GM23338 (cell line): ENCODE data around the gene FYN. TPM values are rescaled to one million over a fixed set of nuclear protein-coding genes. Genes with fewer than 3 reads are reported as not detected.

ENCODE experiments used
- ATAC-seq: fragments of 200-7000 bp; cut with Tn5 transposase; 3 replicates; pipeline ENCODE4 v1.9.1; 2020
- DNase-seq: peaks from one replicate; pipeline ENCODE4 v3.0.0-alpha.2; 2015; ENCODE audit warnings: low spot score
- H2AFZ ChIP-seq: fragments of 200-600 bp; sonication (generic); 2 replicates; pipeline ENCODE4 v1.8.0; 2016; ENCODE audit warnings: antibody characterized with exemption, mild to moderate bottlenecking, moderate library complexity
- H3F3A ChIP-seq: fragments of 200-600 bp; sonication (generic); replicated peaks from 2 replicates; pipeline ENCODE4 v1.8.0; 2017; ENCODE audit warnings: antibody characterized with exemption, mixed run types, low read depth
- H3K27ac ChIP-seq: fragments of 200-600 bp; sonication (generic); 2 replicates; pipeline ENCODE4 v1.6.1; 2016; ENCODE audit warnings: low read depth
- H3K27me3 ChIP-seq: fragments of 200-600 bp; sonication (generic); 2 replicates; pipeline ENCODE4 v1.8.0; 2016; ENCODE audit warnings: mild to moderate bottlenecking, mixed run types, moderate library complexity; ENCODE audit not compliant: insufficient read depth
- H3K36me3 ChIP-seq: fragments of 200-600 bp; sonication (generic); 2 replicates; pipeline ENCODE4 v1.8.0; 2016; ENCODE audit warnings: mild to moderate bottlenecking; ENCODE audit not compliant: insufficient read depth
- H3K4me1 ChIP-seq: fragments of 200-600 bp; sonication (generic); 2 replicates; pipeline ENCODE4 v1.8.0; 2016; ENCODE audit warnings: mild to moderate bottlenecking, moderate library complexity; ENCODE audit not compliant: insufficient read depth
- H3K4me2 ChIP-seq: fragments of 200-600 bp; sonication (generic); 2 replicates; pipeline ENCODE4 v1.7.1; 2017; ENCODE audit warnings: mixed run types
- H3K4me3 ChIP-seq: fragments of 200-600 bp; sonication (generic); 2 replicates; pipeline ENCODE4 v1.6.1; 2016; ENCODE audit warnings: mixed run types
- H3K79me2 ChIP-seq: fragments of 200-600 bp; sonication (generic); replicated peaks from 2 replicates; pipeline ENCODE4 v1.8.0; 2017; ENCODE audit warnings: mild to moderate bottlenecking; ENCODE audit not compliant: insufficient read depth
- H3K9me2 ChIP-seq: fragments of 200-600 bp; sonication (generic); 2 replicates; pipeline ENCODE4 v1.8.0; 2017; ENCODE audit not compliant: insufficient read depth
- H4K20me1 ChIP-seq: fragments of 200-600 bp; sonication (generic); replicated peaks from 2 replicates; pipeline ENCODE4 v1.8.0; 2017; ENCODE audit warnings: mild to moderate bottlenecking; ENCODE audit not compliant: insufficient read depth
- H3K27ac Mint-ChIP-seq: 2 replicates; pipeline ENCODE4 v1.8.0; 2020; ENCODE audit warnings: inconsistent platforms, mild to moderate bottlenecking, moderate library complexity, mixed read lengths
- H3K27me3 Mint-ChIP-seq: 3 replicates; pipeline ENCODE4 v1.8.0; 2022; ENCODE audit warnings: low read depth, mild to moderate bottlenecking, moderate library complexity, mixed read lengths, inconsistent platforms; ENCODE audit not compliant: insufficient read depth, poor library complexity
- H3K36me3 Mint-ChIP-seq: 3 replicates; pipeline ENCODE4 v1.8.0; 2021; ENCODE audit warnings: low read depth, mild to moderate bottlenecking, inconsistent platforms, moderate library complexity, mixed read lengths
- H3K4me1 Mint-ChIP-seq: 3 replicates; pipeline ENCODE4 v1.8.0; 2020; ENCODE audit warnings: mild to moderate bottlenecking, inconsistent platforms, mixed read lengths
- H3K4me3 Mint-ChIP-seq: 3 replicates; pipeline ENCODE4 v1.8.0; 2021; ENCODE audit warnings: moderate library complexity, mild to moderate bottlenecking, inconsistent platforms, mixed read lengths
- H3K9me3 Mint-ChIP-seq: 3 replicates; pipeline ENCODE4 v1.8.0; 2020; ENCODE audit warnings: moderate library complexity, mild to moderate bottlenecking, inconsistent platforms, mixed read lengths
- CREB1 ChIP-seq: fragments of 250-450 bp; sonication (Bioruptor Pico); IDR thresholded peaks from 2 replicates; pipeline ENCODE4 v1.5.0; 2020; ENCODE audit warnings: low read depth, mild to moderate bottlenecking, moderate library complexity
- EZH2 ChIP-seq: fragments of 200-600 bp; sonication (generic); IDR thresholded peaks from one replicate; pipeline ENCODE4 v1.8.0; 2017; ENCODE audit warnings: antibody characterized with exemption, mild to moderate bottlenecking, low read depth; ENCODE audit not compliant: unreplicated experiment
- EZH2phosphoT487 ChIP-seq: fragments of 200-600 bp; sonication (generic); IDR thresholded peaks from one replicate; pipeline ENCODE4 v1.8.1; 2018; ENCODE audit warnings: antibody characterized with exemption; ENCODE audit not compliant: unreplicated experiment
- JUNB ChIP-seq: IDR thresholded peaks from one replicate; pipeline ENCODE4 v1.6.1; 2016; ENCODE audit warnings: antibody characterized with exemption; ENCODE audit not compliant: unreplicated experiment
- NANOG ChIP-seq: IDR thresholded peaks from 2 replicates; pipeline ENCODE4 v1.6.1; 2016; ENCODE audit warnings: antibody characterized with exemption, borderline replicate concordance
- POLR2AphosphoS5 ChIP-seq: IDR thresholded peaks from 2 replicates; pipeline ENCODE4 v1.6.1; 2016; ENCODE audit warnings: antibody characterized with exemption, low read depth
- REST ChIP-seq: IDR thresholded peaks from one replicate; pipeline ENCODE4 v1.6.1; 2018; ENCODE audit warnings: antibody characterized with exemption; ENCODE audit not compliant: unreplicated experiment
- STAT1 ChIP-seq: IDR thresholded peaks from one replicate; pipeline ENCODE4 v1.6.1; 2016; ENCODE audit warnings: antibody characterized with exemption; ENCODE audit not compliant: unreplicated experiment
- ZNF114 ChIP-seq: fragments of 250-450 bp; sonication (Bioruptor Pico); IDR thresholded peaks from 2 replicates; pipeline ENCODE4 v1.5.0; 2020; ENCODE audit warnings: mild to moderate bottlenecking, moderate library complexity
- ZNF331 ChIP-seq: fragments of 250-450 bp; sonication (Bioruptor Pico); IDR thresholded peaks from 2 replicates; pipeline ENCODE4 v1.5.0; 2020; ENCODE audit warnings: low read depth, mild to moderate bottlenecking, moderate library complexity
- ZNF462 ChIP-seq: fragments of 250-450 bp; sonication (Bioruptor Pico); IDR thresholded peaks from 2 replicates; pipeline ENCODE4 v1.5.0; 2020; ENCODE audit warnings: mild to moderate bottlenecking, moderate library complexity
- polyA plus RNA-seq: library from polyadenylated mRNA; unstranded; fragments of >200 nt; fragmentation: Nextera tagmentation; extraction: Ambion mirVana; gene quantifications from 2 replicates; pipeline ENCODE4 v1.2.1, GENCODE V29; 2016
- total RNA-seq: library from RNA; depleted of rRNA; stranded (reverse); fragments of >200 nt; shearing (Covaris generic); gene quantifications from 2 replicates; pipeline ENCODE4 v1.2.3, GENCODE V29; 2014
- TF ChIP-seq, protein P1 (sequence below): IDR thresholded peaks from 2 replicates; pipeline ENCODE4 v1.6.1; 2016; ENCODE audit warnings: antibody characterized with exemption
- TF ChIP-seq, protein P2 (sequence below), 2 experiments: fragments of 200-600 bp in 1 of 2; sonication (generic) in 1 of 2; conservative IDR thresholded peaks; 2 replicates each; pipeline versions ENCODE4 v1.5.1 to v1.6.1; 2016 to 2017; ENCODE audit warnings: antibody characterized with exemption in 2 of 2, low read depth in 2 of 2, mild to moderate bottlenecking in 2 of 2, moderate library complexity in 1 of 2

Gene FYN
- total and polyA plus RNA-seq, 2 experiments from 2014 or later = 46.8 to 143 TPM

GRCh38 chr6:111832833-111833418, 40.3 kb downstream of the FYN start:
- DNase-seq (no peak), ATAC-seq (no peak)
- 0 out of 2 replicates have a peak, but pooled peaks cover 20% of the 10 kb centered on the region for H3K79me2 ChIP-seq
- no peaks in the 10 kb centered on the region for H3K27me3 ChIP-seq
- peaks cover 17% of the 10 kb centered on the region for H3K4me1 Mint-ChIP-seq
- peaks cover 4% of the 10 kb centered on the region for H3K27me3 Mint-ChIP-seq
- H3F3A ChIP-seq = no peaks in the 10 kb centered on the region
- no peak overlapping the region for H3K27ac Mint-ChIP-seq
- H3K36me3 ChIP-seq = no peaks in the 10 kb centered on the region; the same call in 1 of the 2 replicates
- H3K9me2 ChIP-seq = no peaks in the 10 kb centered on the region
- TF ChIP-seq CREB1 (CRISPR knock-in tag) (no peak), ZNF114 (CRISPR knock-in tag) (no peak), NANOG (no peak), POLR2AphosphoS5 (no peak), REST (no peak), ZNF331 (CRISPR knock-in tag) (no peak), EZH2 (no peak), STAT1 (no peak), EZH2phosphoT487 (no peak), JUNB (no peak), ZNF462 (CRISPR knock-in tag) (no peak)
- TF ChIP-seq, protein P1, sequence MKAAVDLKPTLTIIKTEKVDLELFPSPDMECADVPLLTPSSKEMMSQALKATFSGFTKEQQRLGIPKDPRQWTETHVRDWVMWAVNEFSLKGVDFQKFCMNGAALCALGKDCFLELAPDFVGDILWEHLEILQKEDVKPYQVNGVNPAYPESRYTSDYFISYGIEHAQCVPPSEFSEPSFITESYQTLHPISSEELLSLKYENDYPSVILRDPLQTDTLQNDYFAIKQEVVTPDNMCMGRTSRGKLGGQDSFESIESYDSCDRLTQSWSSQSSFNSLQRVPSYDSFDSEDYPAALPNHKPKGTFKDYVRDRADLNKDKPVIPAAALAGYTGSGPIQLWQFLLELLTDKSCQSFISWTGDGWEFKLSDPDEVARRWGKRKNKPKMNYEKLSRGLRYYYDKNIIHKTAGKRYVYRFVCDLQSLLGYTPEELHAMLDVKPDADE = no peak
- TF ChIP-seq, protein P2, sequence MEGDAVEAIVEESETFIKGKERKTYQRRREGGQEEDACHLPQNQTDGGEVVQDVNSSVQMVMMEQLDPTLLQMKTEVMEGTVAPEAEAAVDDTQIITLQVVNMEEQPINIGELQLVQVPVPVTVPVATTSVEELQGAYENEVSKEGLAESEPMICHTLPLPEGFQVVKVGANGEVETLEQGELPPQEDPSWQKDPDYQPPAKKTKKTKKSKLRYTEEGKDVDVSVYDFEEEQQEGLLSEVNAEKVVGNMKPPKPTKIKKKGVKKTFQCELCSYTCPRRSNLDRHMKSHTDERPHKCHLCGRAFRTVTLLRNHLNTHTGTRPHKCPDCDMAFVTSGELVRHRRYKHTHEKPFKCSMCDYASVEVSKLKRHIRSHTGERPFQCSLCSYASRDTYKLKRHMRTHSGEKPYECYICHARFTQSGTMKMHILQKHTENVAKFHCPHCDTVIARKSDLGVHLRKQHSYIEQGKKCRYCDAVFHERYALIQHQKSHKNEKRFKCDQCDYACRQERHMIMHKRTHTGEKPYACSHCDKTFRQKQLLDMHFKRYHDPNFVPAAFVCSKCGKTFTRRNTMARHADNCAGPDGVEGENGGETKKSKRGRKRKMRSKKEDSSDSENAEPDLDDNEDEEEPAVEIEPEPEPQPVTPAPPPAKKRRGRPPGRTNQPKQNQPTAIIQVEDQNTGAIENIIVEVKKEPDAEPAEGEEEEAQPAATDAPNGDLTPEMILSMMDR (conservative IDR thresholded peaks at IDR 0.05; ENCODE audit: low read depth in 2 of 2) = no peak
- H2AFZ ChIP-seq = no peak overlapping the region
- H3K4me2 ChIP-seq = no peak overlapping the region
- no peak overlapping the region for H3K4me3 Mint-ChIP-seq
- no peak overlapping the region for H3K27ac ChIP-seq
- peaks cover 3% of the 10 kb centered on the region; the same call in 2 of the 3 replicates for H3K36me3 Mint-ChIP-seq
- H3K4me3 ChIP-seq = no peak overlapping the region
- H4K20me1 ChIP-seq = 0 out of 2 replicates have a peak, but pooled peaks cover 3% of the 10 kb centered on the region
- no peaks in the 10 kb centered on the region for H3K9me3 Mint-ChIP-seq
- H3K4me1 ChIP-seq = no peaks in the 10 kb centered on the region; the same call in 1 of the 2 replicates
